Measurements from ENCODE around the gene AIMP1. TPM values are rescaled to one million over a fixed set of nuclear protein-coding genes. Genes with fewer than 3 reads are reported as not detected.

Gene AIMP1
- total and polyA plus RNA-seq, 2 of the 13 experiments (the other 11 are each of a cell fraction or from before 2014, with no cell fraction given): 28.6 to 82.9 TPM

- Histone ChIP-seq H3K4me2 (ENCODE audit: low read depth, low read length) (no peak overlapping the region), H4K20me1 (ENCODE audit: insufficient read depth, low read length) (no peaks in the 10 kb centered on the region), H3K9ac (ENCODE audit: insufficient read depth, low read depth, low read length) (no peak overlapping the region), H3K9me3 (ENCODE audit: low read length) (no peaks in the 10 kb centered on the region), H3K27me3 (ENCODE audit: control insufficient read depth in 1 of 2, insufficient read depth in 2 of 2, low read length in 2 of 2) (no peaks in the 10 kb centered on the region; a peak in 1 of 5 replicates), H3K36me3 (replicated peaks in 1 of 2; ENCODE audit: control insufficient read depth in 1 of 2, insufficient read depth in 2 of 2, low read length in 2 of 2) (peaks cover 11 to 53% of the 10 kb centered on the region in 2 experiments), H3K4me3 (replicated peaks in 1 of 3; ENCODE audit: insufficient read depth in 1 of 3, low read depth in 2 of 3, low read length in 3 of 3) (no peak overlapping the region), H3K79me2 (ENCODE audit: insufficient read depth, low read length) (peaks cover 73% of the 10 kb centered on the region), H3K4me1 (ENCODE audit: insufficient read depth, low read length) (peaks cover 43% of the 10 kb centered on the region), H3K27ac (ENCODE audit: extremely low read length, insufficient read depth, low read length) (peak overlapping the region; percentile 33), H2AFZ (ENCODE audit: low read length) (no peak overlapping the region)
- FAIRE-seq (no peak), ATAC-seq (no peak), DNase-seq (ENCODE audit: low spot score) (no peak)
- CTCF ChIA-PET (ENCODE audit: low intra/inter-chr PET ratio, low total read pairs): no interaction called here
- 100% methylated on average over 3 of the region's 3 CpGs for WGBS (ENCODE audit: low lambda C conversion rate)
- POLR2A ChIA-PET: interaction anchor here (1.0 to 2.5 kb wide), 2 partner anchors 12 to 16 kb away, joined by 5 to 14 read pairs; partner anchors contain the start of genes AIMP1 and TBCK
- intact Hi-C loops (cut with micrococcal nuclease; ENCODE audit: unreplicated experiment): no loop called here
- BruUV-seq (replicated peaks): no TSS peak
- no peak for TF ChIP-seq ZNF788 (CRISPR knock-in tag; IDR thresholded peaks at IDR 0.05; ENCODE audit: borderline replicate concordance)
- no peak for TF ChIP-seq ZNF251 (CRISPR knock-in tag; IDR thresholded peaks at IDR 0.05)
- TF ChIP-seq ZBTB1 (CRISPR knock-in tag; IDR thresholded peaks at IDR 0.05; ENCODE audit: borderline replicate concordance): no peak
- TF ChIP-seq YY1 (IDR thresholded peaks at IDR 0.05; ENCODE audit: insufficient read depth, insufficient replicate concordance, low read depth, low read length): no peak
- TF ChIP-seq ATRX (CRISPR knock-in tag; IDR thresholded peaks at IDR 0.05; ENCODE audit: borderline replicate concordance): no peak
- TF ChIP-seq ZNF615 (CRISPR knock-in tag; IDR thresholded peaks at IDR 0.05; ENCODE audit: borderline replicate concordance): no peak
- TF ChIP-seq FOXP1 (IDR thresholded peaks at IDR 0.05): no peak
- no peak for TF ChIP-seq FOXP1 (CRISPR knock-in tag; IDR thresholded peaks at IDR 0.05)
- TF ChIP-seq, protein P1, sequence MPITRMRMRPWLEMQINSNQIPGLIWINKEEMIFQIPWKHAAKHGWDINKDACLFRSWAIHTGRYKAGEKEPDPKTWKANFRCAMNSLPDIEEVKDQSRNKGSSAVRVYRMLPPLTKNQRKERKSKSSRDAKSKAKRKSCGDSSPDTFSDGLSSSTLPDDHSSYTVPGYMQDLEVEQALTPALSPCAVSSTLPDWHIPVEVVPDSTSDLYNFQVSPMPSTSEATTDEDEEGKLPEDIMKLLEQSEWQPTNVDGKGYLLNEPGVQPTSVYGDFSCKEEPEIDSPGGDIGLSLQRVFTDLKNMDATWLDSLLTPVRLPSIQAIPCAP (CRISPR knock-in tag; IDR thresholded peaks at IDR 0.05; ENCODE audit: low read depth): no peak
- TF ChIP-seq, protein P2, sequence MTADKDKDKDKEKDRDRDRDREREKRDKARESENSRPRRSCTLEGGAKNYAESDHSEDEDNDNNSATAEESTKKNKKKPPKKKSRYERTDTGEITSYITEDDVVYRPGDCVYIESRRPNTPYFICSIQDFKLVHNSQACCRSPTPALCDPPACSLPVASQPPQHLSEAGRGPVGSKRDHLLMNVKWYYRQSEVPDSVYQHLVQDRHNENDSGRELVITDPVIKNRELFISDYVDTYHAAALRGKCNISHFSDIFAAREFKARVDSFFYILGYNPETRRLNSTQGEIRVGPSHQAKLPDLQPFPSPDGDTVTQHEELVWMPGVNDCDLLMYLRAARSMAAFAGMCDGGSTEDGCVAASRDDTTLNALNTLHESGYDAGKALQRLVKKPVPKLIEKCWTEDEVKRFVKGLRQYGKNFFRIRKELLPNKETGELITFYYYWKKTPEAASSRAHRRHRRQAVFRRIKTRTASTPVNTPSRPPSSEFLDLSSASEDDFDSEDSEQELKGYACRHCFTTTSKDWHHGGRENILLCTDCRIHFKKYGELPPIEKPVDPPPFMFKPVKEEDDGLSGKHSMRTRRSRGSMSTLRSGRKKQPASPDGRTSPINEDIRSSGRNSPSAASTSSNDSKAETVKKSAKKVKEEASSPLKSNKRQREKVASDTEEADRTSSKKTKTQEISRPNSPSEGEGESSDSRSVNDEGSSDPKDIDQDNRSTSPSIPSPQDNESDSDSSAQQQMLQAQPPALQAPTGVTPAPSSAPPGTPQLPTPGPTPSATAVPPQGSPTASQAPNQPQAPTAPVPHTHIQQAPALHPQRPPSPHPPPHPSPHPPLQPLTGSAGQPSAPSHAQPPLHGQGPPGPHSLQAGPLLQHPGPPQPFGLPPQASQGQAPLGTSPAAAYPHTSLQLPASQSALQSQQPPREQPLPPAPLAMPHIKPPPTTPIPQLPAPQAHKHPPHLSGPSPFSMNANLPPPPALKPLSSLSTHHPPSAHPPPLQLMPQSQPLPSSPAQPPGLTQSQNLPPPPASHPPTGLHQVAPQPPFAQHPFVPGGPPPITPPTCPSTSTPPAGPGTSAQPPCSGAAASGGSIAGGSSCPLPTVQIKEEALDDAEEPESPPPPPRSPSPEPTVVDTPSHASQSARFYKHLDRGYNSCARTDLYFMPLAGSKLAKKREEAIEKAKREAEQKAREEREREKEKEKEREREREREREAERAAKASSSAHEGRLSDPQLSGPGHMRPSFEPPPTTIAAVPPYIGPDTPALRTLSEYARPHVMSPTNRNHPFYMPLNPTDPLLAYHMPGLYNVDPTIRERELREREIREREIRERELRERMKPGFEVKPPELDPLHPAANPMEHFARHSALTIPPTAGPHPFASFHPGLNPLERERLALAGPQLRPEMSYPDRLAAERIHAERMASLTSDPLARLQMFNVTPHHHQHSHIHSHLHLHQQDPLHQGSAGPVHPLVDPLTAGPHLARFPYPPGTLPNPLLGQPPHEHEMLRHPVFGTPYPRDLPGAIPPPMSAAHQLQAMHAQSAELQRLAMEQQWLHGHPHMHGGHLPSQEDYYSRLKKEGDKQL (CRISPR knock-in tag; IDR thresholded peaks at IDR 0.05; ENCODE audit: low read depth): no peak
- TF ChIP-seq MLXIP (CRISPR knock-in tag; IDR thresholded peaks at IDR 0.05; ENCODE audit: borderline replicate concordance): no peak
- no peak for TF ChIP-seq KLF16 (CRISPR knock-in tag; IDR thresholded peaks at IDR 0.05)
- TF ChIP-seq ZNF30 (CRISPR knock-in tag; IDR thresholded peaks at IDR 0.05): no peak
- TF ChIP-seq ZIK1 (CRISPR knock-in tag; IDR thresholded peaks at IDR 0.05; ENCODE audit: borderline replicate concordance, low read depth): no peak
- in situ Hi-C loops (cut with HindIII; ENCODE audit: extremely low pct_ligation_motif_present, low pct_unique_long_range_greater_than_20kb): no loop called here
Measured at GRCh38 chr4:106303548-106304281, 12.6 kb upstream of the AIMP1 start.

All from HepG2 (cell line).